Measurements from ENCODE around the gene IL31RA.

IL31RA gene

GRCh38 chr5:55902696-55903095, 51.5 kb downstream of the IL31RA start:
- Histone ChIP-seq H3K9ac (ENCODE audit: low read length) (peak overlapping the region; percentile 47; the same call in 1 of the 2 replicates), H3K4me1 (ENCODE audit: low read length) (peaks cover 40% of the 10 kb centered on the region), H3K36me3 (replicated peaks; ENCODE audit: low read depth, low read length) (no peaks in the 10 kb centered on the region), H3K4me2 (ENCODE audit: low read length) (peak overlapping the region; percentile 84), H4K20me1 (ENCODE audit: insufficient read depth, low read length) (no peaks in the 10 kb centered on the region), H3K27ac (ENCODE audit: low read length) (peak overlapping the region; percentile 50), H2AFZ (ENCODE audit: low read depth, low read length) (peak overlapping the region; percentile 96), H3K4me3 (ENCODE audit: low read length) (peak overlapping the region; percentile 51), H3K79me2 (ENCODE audit: low read length) (no peaks in the 10 kb centered on the region), H3K9me3 (ENCODE audit: insufficient read depth, low read length) (no peaks in the 10 kb centered on the region), H3K27me3 (ENCODE audit: low read depth, low read length) (no peaks in the 10 kb centered on the region)
- no peak for TF ChIP-seq EZH2phosphoT487 (IDR thresholded peaks at IDR 0.05; ENCODE audit: low read depth)
- TF ChIP-seq, protein P1, sequence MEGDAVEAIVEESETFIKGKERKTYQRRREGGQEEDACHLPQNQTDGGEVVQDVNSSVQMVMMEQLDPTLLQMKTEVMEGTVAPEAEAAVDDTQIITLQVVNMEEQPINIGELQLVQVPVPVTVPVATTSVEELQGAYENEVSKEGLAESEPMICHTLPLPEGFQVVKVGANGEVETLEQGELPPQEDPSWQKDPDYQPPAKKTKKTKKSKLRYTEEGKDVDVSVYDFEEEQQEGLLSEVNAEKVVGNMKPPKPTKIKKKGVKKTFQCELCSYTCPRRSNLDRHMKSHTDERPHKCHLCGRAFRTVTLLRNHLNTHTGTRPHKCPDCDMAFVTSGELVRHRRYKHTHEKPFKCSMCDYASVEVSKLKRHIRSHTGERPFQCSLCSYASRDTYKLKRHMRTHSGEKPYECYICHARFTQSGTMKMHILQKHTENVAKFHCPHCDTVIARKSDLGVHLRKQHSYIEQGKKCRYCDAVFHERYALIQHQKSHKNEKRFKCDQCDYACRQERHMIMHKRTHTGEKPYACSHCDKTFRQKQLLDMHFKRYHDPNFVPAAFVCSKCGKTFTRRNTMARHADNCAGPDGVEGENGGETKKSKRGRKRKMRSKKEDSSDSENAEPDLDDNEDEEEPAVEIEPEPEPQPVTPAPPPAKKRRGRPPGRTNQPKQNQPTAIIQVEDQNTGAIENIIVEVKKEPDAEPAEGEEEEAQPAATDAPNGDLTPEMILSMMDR (IDR thresholded peaks at IDR 0.05; ENCODE audit: low read depth, low read length) = no peak

DNA sequence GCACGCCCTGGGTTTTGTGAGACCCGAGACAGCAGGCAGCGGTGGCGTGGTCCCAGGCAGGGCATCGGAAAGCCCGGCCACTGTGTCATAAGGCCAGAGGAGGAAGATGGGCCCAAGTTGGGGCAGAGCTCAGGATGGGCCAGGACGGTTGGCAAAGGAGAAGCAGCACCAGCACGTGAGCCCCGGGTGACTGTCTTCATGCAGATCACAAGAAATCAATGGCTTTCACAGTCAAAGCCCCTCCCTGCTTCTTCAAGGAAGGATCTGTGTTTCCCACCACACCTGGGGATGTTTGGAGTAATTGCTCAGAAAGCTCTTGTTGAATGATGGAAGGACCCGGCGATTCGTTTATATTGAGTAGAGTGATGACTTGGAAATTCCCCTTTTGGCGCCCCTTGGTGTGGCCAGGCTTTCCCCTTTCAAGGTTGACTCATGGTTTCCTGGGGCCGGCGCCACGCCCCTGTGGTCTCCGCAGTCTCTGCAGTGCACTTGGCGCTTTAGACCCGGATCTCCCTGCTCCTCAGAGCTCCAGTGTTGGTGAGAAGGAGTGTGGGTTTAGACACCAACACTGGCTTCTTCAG, 52.1 kb downstream of the IL31RA start:
- TF ChIP-seq EZH2phosphoT487 (IDR thresholded peaks at IDR 0.05; ENCODE audit: low read depth) = no peak
- Histone ChIP-seq H3K27me3 (ENCODE audit: low read depth, low read length) (no peaks in the 10 kb centered on the region), H3K4me1 (ENCODE audit: low read length) (peaks cover 37% of the 10 kb centered on the region), H2AFZ (ENCODE audit: low read depth, low read length) (peak overlapping the region; percentile 96), H4K20me1 (ENCODE audit: insufficient read depth, low read length) (no peaks in the 10 kb centered on the region), H3K36me3 (replicated peaks; ENCODE audit: low read depth, low read length) (no peaks in the 10 kb centered on the region), H3K4me3 (ENCODE audit: low read length) (peak overlapping the region; percentile 51), H3K79me2 (ENCODE audit: low read length) (no peaks in the 10 kb centered on the region), H3K9ac (ENCODE audit: low read length) (peak overlapping the region; percentile 47; the same call in 1 of the 2 replicates), H3K4me2 (ENCODE audit: low read length) (peak overlapping the region; percentile 84), H3K9me3 (ENCODE audit: insufficient read depth, low read length) (no peaks in the 10 kb centered on the region), H3K27ac (ENCODE audit: low read length) (peak overlapping the region; percentile 50)

DNA sequence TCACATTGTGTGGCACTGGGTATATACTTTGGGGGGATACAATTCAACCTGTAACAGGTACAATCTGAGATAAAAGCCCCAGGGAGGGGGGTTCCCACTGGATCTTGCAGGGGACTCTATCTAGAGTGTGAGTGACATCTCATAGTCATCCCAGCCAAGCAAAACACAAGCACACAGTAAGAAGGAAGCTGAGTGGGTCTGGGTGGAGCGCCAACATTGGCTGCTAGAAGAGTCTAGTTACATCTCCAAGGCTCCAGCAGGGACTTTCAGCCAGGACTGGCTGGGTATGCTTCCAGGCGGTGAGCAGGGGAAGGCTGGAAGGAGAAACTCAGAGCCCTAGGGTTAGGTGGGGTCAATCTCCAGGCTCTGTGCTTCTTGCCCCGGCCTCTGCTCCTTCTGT, 53.0 kb downstream of the IL31RA start:
- H4K20me1 ChIP-seq (ENCODE audit: insufficient read depth, low read length) = no peaks in the 10 kb centered on the region
- no peak overlapping the region for H3K4me3 ChIP-seq (ENCODE audit: low read length)
- peaks cover 37% of the 10 kb centered on the region for H3K4me1 ChIP-seq (ENCODE audit: low read length)
- no peaks in the 10 kb centered on the region for H3K27me3 ChIP-seq (ENCODE audit: low read depth, low read length)
- H3K79me2 ChIP-seq (ENCODE audit: low read length) = no peaks in the 10 kb centered on the region
- no peaks in the 10 kb centered on the region for H3K36me3 ChIP-seq (replicated peaks; ENCODE audit: low read depth, low read length)
- TF ChIP-seq, protein P1 (IDR thresholded peaks at IDR 0.05; ENCODE audit: low read depth, low read length) = no peak
- TF ChIP-seq EZH2phosphoT487 (IDR thresholded peaks at IDR 0.05; ENCODE audit: low read depth) = no peak
- H3K4me2 ChIP-seq (ENCODE audit: low read length) = peak overlapping the region; percentile 84; the same call in 1 of the 2 replicates
- no peaks in the 10 kb centered on the region for H3K9me3 ChIP-seq (ENCODE audit: insufficient read depth, low read length)
- H2AFZ ChIP-seq (ENCODE audit: low read depth, low read length) = no peak overlapping the region; the same call in 1 of the 2 replicates
- no peak overlapping the region for H3K27ac ChIP-seq (ENCODE audit: low read length)
- H3K9ac ChIP-seq (ENCODE audit: low read length) = peak overlapping the region; percentile 47; the same call in 1 of the 2 replicates

GRCh38 chr5:55905251-55905650, 54.1 kb downstream of the IL31RA start:
- TF ChIP-seq EZH2phosphoT487 (IDR thresholded peaks at IDR 0.05; ENCODE audit: low read depth) = no peak
- TF ChIP-seq, protein P1 (IDR thresholded peaks at IDR 0.05; ENCODE audit: low read depth, low read length) = no peak
- H3K9me3 ChIP-seq (ENCODE audit: insufficient read depth, low read length) = no peaks in the 10 kb centered on the region

More at GRCh38 chr5:55905251-55905650, 54.1 kb downstream of the IL31RA start:
- Histone ChIP-seq H3K27me3 (ENCODE audit: low read depth, low read length) (no peaks in the 10 kb centered on the region), H3K27ac (ENCODE audit: low read length) (no peak overlapping the region), H3K4me3 (ENCODE audit: low read length) (no peak overlapping the region), H3K79me2 (ENCODE audit: low read length) (no peaks in the 10 kb centered on the region), H3K4me2 (ENCODE audit: low read length) (no peak overlapping the region), H3K36me3 (replicated peaks; ENCODE audit: low read depth, low read length) (no peaks in the 10 kb centered on the region), H3K9ac (ENCODE audit: low read length) (no peak overlapping the region), H4K20me1 (ENCODE audit: insufficient read depth, low read length) (no peaks in the 10 kb centered on the region), H2AFZ (ENCODE audit: low read depth, low read length) (no peak overlapping the region), H3K4me1 (ENCODE audit: low read length) (peaks cover 28% of the 10 kb centered on the region)

All from OCI-LY3 (cell line).